PFSK-1 (cell line): ENCODE data around the gene ZIM2.

Experiments
- FOXP2 ChIP-seq: optimal IDR thresholded peaks from 2 replicates; pipeline ENCODE3; 2011; ENCODE audit warnings: borderline replicate concordance, control low read depth, inconsistent platforms; ENCODE audit not compliant: insufficient read depth; ENCODE audit errors: extremely low read length, extremely low read depth
- POLR2AphosphoS5 ChIP-seq: IDR thresholded peaks from 2 replicates; pipeline ENCODE4 v1.6.1; 2012; ENCODE audit warnings: low read depth, mild to moderate bottlenecking, control low read depth, low read length, moderate library complexity
- REST ChIP-seq, 2 experiments: IDR thresholded peaks; 2 replicates each; pipeline versions ENCODE4 v1.6.1 to v1.8.0; 2011 to 2012; ENCODE audit warnings: low read depth in 2 of 2, low read length in 2 of 2, control low read depth in 1 of 2, inconsistent platforms in 1 of 2, mild to moderate bottlenecking in 1 of 2, moderate library complexity in 1 of 2; ENCODE audit not compliant: insufficient read depth in 1 of 2
- SIN3A ChIP-seq: IDR thresholded peaks from 2 replicates; pipeline ENCODE4 v1.6.1; 2012; ENCODE audit warnings: mild to moderate bottlenecking, low read length, moderate library complexity, borderline replicate concordance; ENCODE audit not compliant: insufficient read depth
- TAF1 ChIP-seq: IDR thresholded peaks from 2 replicates; pipeline ENCODE4 v1.6.1; 2012; ENCODE audit warnings: low read length, control low read depth, borderline replicate concordance; ENCODE audit not compliant: insufficient read depth

GRCh38 chr19:56748378-56748777, 92.1 kb downstream of the ZIM2 start:
- TF ChIP-seq TAF1, result no peak
- no peak for TF ChIP-seq POLR2AphosphoS5
- TF ChIP-seq SIN3A, result no peak
- no peak for TF ChIP-seq REST (IDR thresholded peaks at IDR 0.05; ENCODE audit: insufficient read depth in 1 of 2, low read depth in 2 of 2, low read length in 2 of 2)
- no peak for TF ChIP-seq FOXP2
